SK-N-SH treated with all-trans-retinoic acid at 6 μM for 48 hours (cell line): Measurements from ENCODE around the gene NFAM1.

Experiments used
- ARNTL ChIP-seq: fragments of 450-650 bp; formaldehyde crosslinking; IDR thresholded peaks from 2 replicates; pipeline ENCODE4 v1.5.0; 2020; ENCODE audit warnings: low read depth, mild to moderate bottlenecking, moderate library complexity, borderline replicate concordance
- OSR1 ChIP-seq: fragments of 250-450 bp; sonication (Bioruptor Pico); IDR thresholded peaks from 2 replicates; pipeline ENCODE4 v1.8.0; 2022; ENCODE audit warnings: moderate library complexity, mild to moderate bottlenecking, inconsistent platforms
- PATZ1 ChIP-seq: fragments of 250-450 bp; sonication (Bioruptor Pico); IDR thresholded peaks from 2 replicates; pipeline ENCODE4 v1.8.0; 2020; ENCODE audit warnings: mild to moderate bottlenecking, moderate library complexity, borderline replicate concordance
- PPARA ChIP-seq: fragments of 250-450 bp; sonication (Bioruptor Pico); IDR thresholded peaks from 2 replicates; pipeline ENCODE4 v1.5.0; 2020; ENCODE audit warnings: mild to moderate bottlenecking, borderline replicate concordance
- SNAI2 ChIP-seq: fragments of 250-450 bp; sonication (Bioruptor Pico); IDR thresholded peaks from 2 replicates; pipeline ENCODE4 v1.5.0; 2020; ENCODE audit warnings: mild to moderate bottlenecking, moderate library complexity
- TOX ChIP-seq: fragments of 250-450 bp; sonication (Bioruptor Pico); IDR thresholded peaks from 2 replicates; pipeline ENCODE4 v1.8.0; 2021; ENCODE audit warnings: mild to moderate bottlenecking, moderate library complexity, borderline replicate concordance
- TSHZ2 ChIP-seq: fragments of 250-450 bp; sonication (Bioruptor Pico); IDR thresholded peaks from 2 replicates; pipeline ENCODE4 v1.5.0; 2020; ENCODE audit warnings: mild to moderate bottlenecking, moderate library complexity
- ZC3H10 ChIP-seq: fragments of 250-450 bp; sonication (Bioruptor Pico); IDR thresholded peaks from 2 replicates; pipeline ENCODE4 v1.5.1; 2021; ENCODE audit warnings: mild to moderate bottlenecking, moderate library complexity
- ZFP30 ChIP-seq: fragments of 450-650 bp; formaldehyde crosslinking; IDR thresholded peaks from 2 replicates; pipeline ENCODE4 v1.5.0; 2022; ENCODE audit warnings: mild to moderate bottlenecking, moderate library complexity
- TF ChIP-seq, protein P1 (sequence below): fragments of 250-450 bp; sonication (Bioruptor Pico); IDR thresholded peaks from 2 replicates; pipeline ENCODE4 v1.5.1; 2020; ENCODE audit warnings: low read depth, mild to moderate bottlenecking, moderate library complexity

DNA sequence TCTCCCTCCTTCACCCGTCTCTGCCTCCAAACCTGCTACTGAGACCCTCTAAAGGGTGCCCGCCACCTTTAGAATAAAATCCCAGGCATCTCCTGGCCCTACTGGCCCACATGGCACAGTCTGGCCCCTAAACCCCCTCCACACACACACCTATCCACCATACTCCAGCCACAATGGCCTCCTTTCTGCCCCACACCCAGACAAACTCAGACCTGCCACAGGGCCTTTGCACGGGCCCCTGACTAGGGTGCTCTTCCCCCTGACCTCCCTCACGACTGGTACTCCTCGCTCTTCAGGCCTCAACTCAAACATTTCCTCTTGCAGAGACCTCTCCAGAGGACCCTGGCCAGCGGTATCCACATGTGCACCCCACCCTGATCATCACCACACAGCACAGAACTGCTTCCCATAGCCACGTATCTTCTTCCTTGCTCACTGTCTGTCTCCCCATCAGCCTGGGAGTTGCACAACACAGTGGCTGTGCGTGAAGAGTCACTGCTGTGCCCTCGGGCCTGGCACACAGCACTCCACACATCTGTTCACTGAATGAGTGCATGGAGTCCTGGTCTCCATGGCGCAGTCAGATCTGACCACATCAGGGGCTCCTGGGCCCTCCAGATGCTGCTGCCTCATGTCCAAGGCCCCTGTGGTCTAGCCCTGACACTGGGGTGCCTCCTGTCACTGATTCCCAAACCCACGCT, 95.5 kb downstream of the NFAM1 start:
- TF ChIP-seq ZFP30 (no peak), PATZ1 (no peak), ZC3H10 (CRISPR knock-in tag) (no peak), TSHZ2 (CRISPR knock-in tag) (no peak), OSR1 (CRISPR knock-in tag) (no peak), ARNTL (CRISPR knock-in tag) (no peak), PPARA (CRISPR knock-in tag) (no peak), SNAI2 (no peak), TOX (CRISPR knock-in tag) (no peak)
- TF ChIP-seq, protein P1, sequence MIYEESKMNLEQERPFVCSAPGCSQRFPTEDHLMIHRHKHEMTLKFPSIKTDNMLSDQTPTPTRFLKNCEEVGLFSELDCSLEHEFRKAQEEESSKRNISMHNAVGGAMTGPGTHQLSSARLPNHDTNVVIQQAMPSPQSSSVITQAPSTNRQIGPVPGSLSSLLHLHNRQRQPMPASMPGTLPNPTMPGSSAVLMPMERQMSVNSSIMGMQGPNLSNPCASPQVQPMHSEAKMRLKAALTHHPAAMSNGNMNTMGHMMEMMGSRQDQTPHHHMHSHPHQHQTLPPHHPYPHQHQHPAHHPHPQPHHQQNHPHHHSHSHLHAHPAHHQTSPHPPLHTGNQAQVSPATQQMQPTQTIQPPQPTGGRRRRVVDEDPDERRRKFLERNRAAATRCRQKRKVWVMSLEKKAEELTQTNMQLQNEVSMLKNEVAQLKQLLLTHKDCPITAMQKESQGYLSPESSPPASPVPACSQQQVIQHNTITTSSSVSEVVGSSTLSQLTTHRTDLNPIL (CRISPR knock-in tag): no peak
